ENCODE results near the gene FAM9C. TPM values are rescaled to one million over a fixed set of nuclear protein-coding genes. Genes with fewer than 3 reads are reported as not detected.
A peak's percentile ranks its signal among the peaks of the same experiment; 100 is the strongest.

The FAM9C gene
- total and polyA plus RNA-seq, 9 of the 15 experiments (the other 6 are each of a cell fraction or from before 2014, with no cell fraction given), result not detected

- Histone ChIP-seq H3K4me3 (no peak overlapping the region), H3K4me2 (ENCODE audit: insufficient read depth, low read length) (no peak overlapping the region), H3K4me1 (replicated peaks in 1 of 2; ENCODE audit: control insufficient read depth in 2 of 2, insufficient read depth in 2 of 2, low read length in 2 of 2) (peaks cover 0 to 31% of the 10 kb centered on the region in 2 experiments; a peak in 2 of 5 replicates), H3K9me3 (replicated peaks; ENCODE audit: control insufficient read depth, insufficient read depth, low read depth, low read length) (no peaks in the 10 kb centered on the region), H3K9me1 (ENCODE audit: control insufficient read depth, insufficient read depth, low read length) (no peaks in the 10 kb centered on the region), H2AFZ (ENCODE audit: low read depth, low read length) (peak overlapping the region; percentile 49; the same call in 1 of the 2 replicates), H3K27ac (ENCODE audit: extremely low read depth, low read depth, low read length) (peak overlapping the region; percentile 64; the same call in 2 of the 3 replicates), H4K20me1 (replicated peaks; ENCODE audit: control insufficient read depth, insufficient read depth, low read length) (no peaks in the 10 kb centered on the region), H3K79me2 (ENCODE audit: control insufficient read depth, insufficient read depth, low read length) (no peaks in the 10 kb centered on the region), H3K27me3 (ENCODE audit: control insufficient read depth in 2 of 2, insufficient read depth in 2 of 2, low read length in 2 of 2) (no peaks in the 10 kb centered on the region), H3K9ac (ENCODE audit: insufficient read depth in 1 of 2, low read depth in 2 of 2, low read length in 2 of 2) (no peak overlapping the region; a peak in 1 of 4 replicates), H3K36me3 (ENCODE audit: control insufficient read depth, insufficient read depth, low read length) (no peaks in the 10 kb centered on the region)
- no peak for ATAC-seq
- 15% methylated on average over 2 of the region's 2 CpGs for WGBS (ENCODE audit: insufficient coverage, low coverage, missing lambda C conversion rate)
- FAIRE-seq, result no peak
- ChIA-PET POLR2A (interaction anchor here (1.0 to 3.3 kb wide), 3 partner anchors 10 to 31 kb away, joined by 3 to 21 read pairs (median 3); partner anchors contain the start of gene TMSB4X), CTCF (ENCODE audit: low intra/inter-chr PET ratio) (no interaction called here)
- no peak for DNase-seq (ENCODE audit: extremely low read depth in 1 of 4, low spot score in 3 of 4)
- in situ Hi-C loops (cut with MboI) (no loop called here), intact Hi-C loops (cut with micrococcal nuclease) (no loop called here)
- no TSS peak for BruUV-seq (replicated peaks)
- TF ChIP-seq, protein P1, sequence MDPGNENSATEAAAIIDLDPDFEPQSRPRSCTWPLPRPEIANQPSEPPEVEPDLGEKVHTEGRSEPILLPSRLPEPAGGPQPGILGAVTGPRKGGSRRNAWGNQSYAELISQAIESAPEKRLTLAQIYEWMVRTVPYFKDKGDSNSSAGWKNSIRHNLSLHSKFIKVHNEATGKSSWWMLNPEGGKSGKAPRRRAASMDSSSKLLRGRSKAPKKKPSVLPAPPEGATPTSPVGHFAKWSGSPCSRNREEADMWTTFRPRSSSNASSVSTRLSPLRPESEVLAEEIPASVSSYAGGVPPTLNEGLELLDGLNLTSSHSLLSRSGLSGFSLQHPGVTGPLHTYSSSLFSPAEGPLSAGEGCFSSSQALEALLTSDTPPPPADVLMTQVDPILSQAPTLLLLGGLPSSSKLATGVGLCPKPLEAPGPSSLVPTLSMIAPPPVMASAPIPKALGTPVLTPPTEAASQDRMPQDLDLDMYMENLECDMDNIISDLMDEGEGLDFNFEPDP (CRISPR knock-in tag; IDR thresholded peaks at IDR 0.05), result no peak
- TF ChIP-seq MTA1 (IDR thresholded peaks at IDR 0.05; ENCODE audit: borderline replicate concordance) (no peak), CHCHD3 (CRISPR knock-in tag; IDR thresholded peaks at IDR 0.05) (no peak), ZBTB26 (CRISPR knock-in tag; IDR thresholded peaks at IDR 0.05) (no peak), NFYB (IDR thresholded peaks at IDR 0.05; ENCODE audit: extremely low read depth, insufficient read length) (no peak), RAD21 (CRISPR knock-in tag; conservative IDR thresholded peaks at IDR 0.05 in 1 of 2, IDR thresholded peaks at IDR 0.05 in 1 of 2) (no peak)
- TF ChIP-seq, protein P2, sequence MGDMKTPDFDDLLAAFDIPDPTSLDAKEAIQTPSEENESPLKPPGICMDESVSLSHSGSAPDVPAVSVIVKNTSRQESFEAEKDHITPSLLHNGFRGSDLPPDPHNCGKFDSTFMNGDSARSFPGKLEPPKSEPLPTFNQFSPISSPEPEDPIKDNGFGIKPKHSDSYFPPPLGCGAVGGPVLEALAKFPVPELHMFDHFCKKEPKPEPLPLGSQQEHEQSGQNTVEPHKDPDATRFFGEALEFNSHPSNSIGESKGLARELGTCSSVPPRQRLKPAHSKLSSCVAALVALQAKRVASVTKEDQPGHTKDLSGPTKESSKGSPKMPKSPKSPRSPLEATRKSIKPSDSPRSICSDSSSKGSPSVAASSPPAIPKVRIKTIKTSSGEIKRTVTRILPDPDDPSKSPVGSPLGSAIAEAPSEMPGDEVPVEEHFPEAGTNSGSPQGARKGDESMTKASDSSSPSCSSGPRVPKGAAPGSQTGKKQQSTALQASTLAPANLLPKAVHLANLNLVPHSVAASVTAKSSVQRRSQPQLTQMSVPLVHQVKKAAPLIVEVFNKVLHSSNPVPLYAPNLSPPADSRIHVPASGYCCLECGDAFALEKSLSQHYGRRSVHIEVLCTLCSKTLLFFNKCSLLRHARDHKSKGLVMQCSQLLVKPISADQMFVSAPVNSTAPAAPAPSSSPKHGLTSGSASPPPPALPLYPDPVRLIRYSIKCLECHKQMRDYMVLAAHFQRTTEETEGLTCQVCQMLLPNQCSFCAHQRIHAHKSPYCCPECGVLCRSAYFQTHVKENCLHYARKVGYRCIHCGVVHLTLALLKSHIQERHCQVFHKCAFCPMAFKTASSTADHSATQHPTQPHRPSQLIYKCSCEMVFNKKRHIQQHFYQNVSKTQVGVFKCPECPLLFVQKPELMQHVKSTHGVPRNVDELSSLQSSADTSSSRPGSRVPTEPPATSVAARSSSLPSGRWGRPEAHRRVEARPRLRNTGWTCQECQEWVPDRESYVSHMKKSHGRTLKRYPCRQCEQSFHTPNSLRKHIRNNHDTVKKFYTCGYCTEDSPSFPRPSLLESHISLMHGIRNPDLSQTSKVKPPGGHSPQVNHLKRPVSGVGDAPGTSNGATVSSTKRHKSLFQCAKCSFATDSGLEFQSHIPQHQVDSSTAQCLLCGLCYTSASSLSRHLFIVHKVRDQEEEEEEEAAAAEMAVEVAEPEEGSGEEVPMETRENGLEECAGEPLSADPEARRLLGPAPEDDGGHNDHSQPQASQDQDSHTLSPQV (IDR thresholded peaks at IDR 0.05), result no peak
Observed at GRCh38 chrX:12986886-12987285, 57.5 kb downstream of the FAM9C start.
